Gastroesophageal sphincter (tissue), 4 donors: ENCODE measurements around the gene MYZAP. TPM values are rescaled to one million over a fixed set of nuclear protein-coding genes. Genes with fewer than 3 reads are reported as not detected.

Experiments
- ATAC-seq: fragments of 150-250 bp; one replicate; pipeline ENCODE4 v1.9.1; 2016; ENCODE audit warnings: mild to moderate bottlenecking, moderate library complexity
- H3K27ac ChIP-seq, 4 donors: fragments of 200-600 bp; sonication (generic) in 3 of 4; 1 replicate in 3 of 4; 2 replicates in 1 of 4; pipeline ENCODE4 v1.5.1; 2016 to 2019
- H3K27me3 ChIP-seq: fragments of 200-600 bp; sonication (generic); one replicate; pipeline ENCODE4 v1.5.1; 2019
- H3K36me3 ChIP-seq, 2 donors: fragments of 200-600 bp; sonication (generic); one replicate each; pipeline ENCODE4 v1.5.1; 2019; ENCODE audit warnings: control low read depth in 1 of 2
- H3K4me1 ChIP-seq, 3 donors: fragments of 200-600 bp; sonication (generic); 1 replicate in 2 of 3; 2 replicates in 1 of 3; pipeline ENCODE4 v1.5.1; 2016 to 2019; ENCODE audit warnings: control low read depth in 2 of 3
- H3K4me3 ChIP-seq, 2 donors: fragments of 200-600 bp; sonication (generic); one replicate each; pipeline ENCODE4 v1.5.1; 2019; ENCODE audit warnings: mild to moderate bottlenecking in 1 of 2, moderate library complexity in 1 of 2
- H3K9me3 ChIP-seq, 3 donors: fragments of 200-600 bp; sonication (generic); one replicate each; pipeline ENCODE4 v1.5.1; 2017 to 2019; ENCODE audit warnings: control low read depth in 2 of 3
- EP300 ChIP-seq: sonication (generic); formaldehyde crosslinking; IDR thresholded peaks from one replicate; pipeline ENCODE4 v1.6.1; 2017; ENCODE audit warnings: antibody characterized with exemption, mild to moderate bottlenecking
- POLR2A ChIP-seq, 2 donors: fragments of 450-650 bp; IDR thresholded peaks; one replicate each; pipeline ENCODE4 v1.6.1; 2017; ENCODE audit warnings: antibody characterized with exemption in 2 of 2, mild to moderate bottlenecking in 2 of 2, moderate library complexity in 1 of 2
- POLR2AphosphoS5 ChIP-seq: sonication (generic); formaldehyde crosslinking; IDR thresholded peaks from one replicate; pipeline ENCODE4 v1.6.1; 2017; ENCODE audit warnings: antibody characterized with exemption
- whole genome bisulfite sequencing, 2 donors: methylation state at CpG; one replicate each; pipeline ENCODE4 v1.1.5; 2018; ENCODE audit warnings: low coverage in 1 of 2; 5-methylcytosine and 5-hydroxymethylcytosine counted together
- total RNA-seq, 4 donors: library from RNA; depleted of rRNA; stranded (reverse); fragments of >200 nt; gene quantifications; one replicate each; pipeline ENCODE4 v1.1.0, GENCODE V29; 2016
- TF ChIP-seq, protein P1 (sequence below), 4 experiments: fragments of 200-600 bp in 2 of 4; fragments of 450-650 bp in 2 of 4; sonication (generic) in 1 of 4; IDR thresholded peaks; one replicate each; pipeline ENCODE4 v1.5.1; 2017 to 2019; ENCODE audit warnings: antibody characterized with exemption in 4 of 4, mild to moderate bottlenecking in 2 of 4, moderate library complexity in 2 of 4

Gene MYZAP
- total RNA-seq, 4 donors from 2014 or later: 13.6 to 299 (median 190) TPM

DNA sequence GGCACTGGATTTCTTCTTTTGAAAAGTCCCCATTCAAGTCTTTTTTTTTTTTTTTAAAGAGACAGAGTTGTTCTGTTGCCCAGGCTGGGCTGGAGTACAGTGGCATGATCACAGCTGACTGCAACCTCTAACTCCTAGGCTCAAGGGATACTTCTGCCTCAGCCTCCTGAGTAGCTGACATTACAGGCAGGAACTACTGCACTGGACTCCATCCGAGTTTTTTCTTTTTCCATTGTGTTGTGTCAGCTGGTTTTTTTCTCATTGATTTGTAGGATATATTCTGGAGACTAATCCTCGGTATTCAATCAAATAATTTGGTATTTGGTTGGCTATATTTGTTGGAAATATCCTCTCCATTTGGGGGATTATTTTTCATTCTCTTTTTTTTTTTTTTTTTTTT, 126.6 kb downstream of the MYZAP start:
- ATAC-seq: no peak
- no peaks in the 10 kb centered on the region for H3K9me3 ChIP-seq
- H3K27me3 ChIP-seq: no peaks in the 10 kb centered on the region
- no peak overlapping the region for H3K4me3 ChIP-seq
- H3K36me3 ChIP-seq: peaks cover 6 to 57% of the 10 kb centered on the region in 2 donors
- peaks cover 0 to 9% (median 0%) of the 10 kb centered on the region in 3 donors for H3K4me1 ChIP-seq
- WGBS, 2 donors: 51 to 82% methylated on average over 2 of the region's 2 CpGs
- no peak for TF ChIP-seq POLR2AphosphoS5
- no peak for TF ChIP-seq POLR2A (IDR thresholded peaks at IDR 0.05)
- TF ChIP-seq, protein P1, sequence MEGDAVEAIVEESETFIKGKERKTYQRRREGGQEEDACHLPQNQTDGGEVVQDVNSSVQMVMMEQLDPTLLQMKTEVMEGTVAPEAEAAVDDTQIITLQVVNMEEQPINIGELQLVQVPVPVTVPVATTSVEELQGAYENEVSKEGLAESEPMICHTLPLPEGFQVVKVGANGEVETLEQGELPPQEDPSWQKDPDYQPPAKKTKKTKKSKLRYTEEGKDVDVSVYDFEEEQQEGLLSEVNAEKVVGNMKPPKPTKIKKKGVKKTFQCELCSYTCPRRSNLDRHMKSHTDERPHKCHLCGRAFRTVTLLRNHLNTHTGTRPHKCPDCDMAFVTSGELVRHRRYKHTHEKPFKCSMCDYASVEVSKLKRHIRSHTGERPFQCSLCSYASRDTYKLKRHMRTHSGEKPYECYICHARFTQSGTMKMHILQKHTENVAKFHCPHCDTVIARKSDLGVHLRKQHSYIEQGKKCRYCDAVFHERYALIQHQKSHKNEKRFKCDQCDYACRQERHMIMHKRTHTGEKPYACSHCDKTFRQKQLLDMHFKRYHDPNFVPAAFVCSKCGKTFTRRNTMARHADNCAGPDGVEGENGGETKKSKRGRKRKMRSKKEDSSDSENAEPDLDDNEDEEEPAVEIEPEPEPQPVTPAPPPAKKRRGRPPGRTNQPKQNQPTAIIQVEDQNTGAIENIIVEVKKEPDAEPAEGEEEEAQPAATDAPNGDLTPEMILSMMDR (IDR thresholded peaks at IDR 0.05): no peak
- TF ChIP-seq EP300: no peak
- no peak overlapping the region for H3K27ac ChIP-seq

- TF ChIP-seq POLR2A (IDR thresholded peaks at IDR 0.05): no peak
- TF ChIP-seq, protein P1 (IDR thresholded peaks at IDR 0.05): no peak
- no peak for TF ChIP-seq POLR2AphosphoS5
- no peak for TF ChIP-seq EP300
- H3K4me1 ChIP-seq: peaks cover 0 to 9% (median 0%) of the 10 kb centered on the region in 3 donors
- ATAC-seq: no peak
- H3K27me3 ChIP-seq: no peaks in the 10 kb centered on the region
- WGBS, 2 donors: 48 to 56% methylated on average over 3 of the region's 3 CpGs
- peaks cover 0 to 9% (median 0%) of the 10 kb centered on the region in 3 donors for H3K9me3 ChIP-seq
- H3K4me3 ChIP-seq: no peak overlapping the region
- no peak overlapping the region for H3K27ac ChIP-seq
- H3K36me3 ChIP-seq: peaks cover 0 to 35% of the 10 kb centered on the region in 2 donors
Observed at GRCh38 chr15:57720867-57721266, 129.2 kb downstream of the MYZAP start.

- no peak for TF ChIP-seq POLR2A (IDR thresholded peaks at IDR 0.05)
- no peak for TF ChIP-seq EP300
- TF ChIP-seq POLR2AphosphoS5: no peak
- TF ChIP-seq, protein P1 (IDR thresholded peaks at IDR 0.05): no peak
- ATAC-seq: no peak
- 60 to 79% methylated on average over 3 of the region's 3 CpGs for WGBS, 2 donors
Observed at GRCh38 chr15:57726411-57726810, 134.7 kb downstream of the MYZAP start.

GRCh38 chr15:57727031-57727430, 135.3 kb downstream of the MYZAP start:
- 93 to 96% methylated on average over 2 to 6 of the region's 6 CpGs for WGBS, 2 donors
- H3K4me3 ChIP-seq: no peak overlapping the region
- H3K9me3 ChIP-seq: peaks cover 0 to 9% (median 0%) of the 10 kb centered on the region in 3 donors
- no peak for ATAC-seq
- TF ChIP-seq POLR2A (IDR thresholded peaks at IDR 0.05) (no peak), EP300 (no peak), POLR2AphosphoS5 (no peak)
- TF ChIP-seq, protein P1 (IDR thresholded peaks at IDR 0.05): no peak
- no peaks in the 10 kb centered on the region for H3K27me3 ChIP-seq
- peaks cover 0 to 5% (median 0%) of the 10 kb centered on the region in 3 donors for H3K4me1 ChIP-seq
- H3K36me3 ChIP-seq: peaks cover 0 to 3% of the 10 kb centered on the region in 2 donors
- no peak overlapping the region for H3K27ac ChIP-seq

More at GRCh38 chr15:57726411-57726810, 134.7 kb downstream of the MYZAP start:
- Histone ChIP-seq H3K27me3 (no peaks in the 10 kb centered on the region), H3K27ac (no peak overlapping the region), H3K36me3 (peaks cover 0 to 3% of the 10 kb centered on the region in 2 donors), H3K9me3 (peaks cover 0 to 9% (median 0%) of the 10 kb centered on the region in 3 donors), H3K4me1 (peaks cover 0 to 9% (median 0%) of the 10 kb centered on the region in 3 donors), H3K4me3 (no peak overlapping the region)

DNA sequence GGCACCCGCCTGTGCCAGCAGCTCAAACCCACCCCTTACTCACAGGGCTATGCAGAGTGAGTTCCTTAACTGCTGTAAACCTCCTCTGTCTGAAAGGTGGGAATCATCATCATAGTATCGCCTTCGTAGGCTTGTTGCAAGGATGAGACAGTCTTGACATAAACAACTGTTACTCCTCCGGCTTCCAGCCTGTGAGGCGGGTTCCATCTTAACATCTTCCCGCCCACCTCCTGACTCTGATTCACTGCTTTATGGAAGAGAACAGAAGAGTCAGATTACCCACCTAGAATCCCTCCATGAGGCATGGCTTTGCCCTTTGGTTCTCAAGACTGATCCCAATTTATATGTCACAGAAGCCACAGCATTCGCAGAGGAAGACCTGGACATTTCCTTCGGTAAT, 136.7 kb downstream of the MYZAP start:
- Histone ChIP-seq H3K9me3 (peaks cover 0 to 9% (median 0%) of the 10 kb centered on the region in 3 donors), H3K27ac (no peak overlapping the region), H3K4me1 (peaks cover 0 to 4% (median 3%) of the 10 kb centered on the region in 3 donors), H3K27me3 (no peaks in the 10 kb centered on the region), H3K36me3 (peaks cover 0 to 3% of the 10 kb centered on the region in 2 donors), H3K4me3 (no peak overlapping the region)
- ATAC-seq: no peak
- WGBS, 2 donors: 90 to 96% methylated on average over 2 to 7 of the region's 8 CpGs
- TF ChIP-seq EP300: no peak
- TF ChIP-seq POLR2AphosphoS5: no peak
- TF ChIP-seq, protein P1 (IDR thresholded peaks at IDR 0.05): no peak
- TF ChIP-seq POLR2A (IDR thresholded peaks at IDR 0.05): no peak
